ENCODE measurements around the gene SMIM10L1.

SMIM10L1 gene

GRCh38 chr12:11202811-11203210, 31.8 kb downstream of the SMIM10L1 start:
- no peak for DNase-seq

- DNase-seq, result no peak
These were observed 33.2 kb downstream of the SMIM10L1 start for GRCh38 chr12:11204173-11204572.

GRCh38 chr12:11209113-11209512, 38.1 kb downstream of the SMIM10L1 start:
- no peak for DNase-seq

All from NCI-H524 (cell line).